Hypothalamus (tissue), 51 donors: Measurements from ENCODE around the gene CHMP1A.
"Not testable (repeated sequence)": the region's sequence is repeated elsewhere in the genome, so short reads cannot be mapped to it uniquely, and the experiment has no call there.

Source experiments
- DNase-seq, 51 donors: peaks; one replicate each; lab custom pipeline; 2025; lab: John Stamatoyannopoulos, UW

CHMP1A gene

DNA sequence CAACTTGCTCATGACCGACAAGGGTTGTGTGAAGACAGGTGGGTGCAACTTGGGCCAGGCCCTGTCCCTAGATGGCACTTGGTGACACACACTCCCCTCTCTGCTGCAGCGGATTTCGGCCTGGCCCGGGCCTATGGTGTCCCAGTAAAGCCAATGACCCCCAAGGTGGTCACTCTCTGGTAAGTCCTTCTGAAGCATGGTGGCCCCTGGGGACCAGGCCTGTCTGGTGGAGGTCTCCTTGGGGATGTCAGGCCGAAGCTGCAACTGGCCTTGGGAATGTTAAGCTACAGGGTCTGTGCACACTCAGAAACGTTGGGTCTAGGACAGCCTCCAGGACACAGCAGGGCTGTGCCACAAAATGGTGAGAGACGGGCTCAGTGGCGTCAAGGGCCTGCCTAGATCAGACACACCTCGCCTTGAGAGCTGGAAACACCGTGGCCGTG is 35.8 kb upstream of the CHMP1A start:
- DNase-seq = no peak

GRCh38 chr16:89691986-89692569 is 34.6 kb upstream of the CHMP1A start:
- DNase-seq = no peak

DNA sequence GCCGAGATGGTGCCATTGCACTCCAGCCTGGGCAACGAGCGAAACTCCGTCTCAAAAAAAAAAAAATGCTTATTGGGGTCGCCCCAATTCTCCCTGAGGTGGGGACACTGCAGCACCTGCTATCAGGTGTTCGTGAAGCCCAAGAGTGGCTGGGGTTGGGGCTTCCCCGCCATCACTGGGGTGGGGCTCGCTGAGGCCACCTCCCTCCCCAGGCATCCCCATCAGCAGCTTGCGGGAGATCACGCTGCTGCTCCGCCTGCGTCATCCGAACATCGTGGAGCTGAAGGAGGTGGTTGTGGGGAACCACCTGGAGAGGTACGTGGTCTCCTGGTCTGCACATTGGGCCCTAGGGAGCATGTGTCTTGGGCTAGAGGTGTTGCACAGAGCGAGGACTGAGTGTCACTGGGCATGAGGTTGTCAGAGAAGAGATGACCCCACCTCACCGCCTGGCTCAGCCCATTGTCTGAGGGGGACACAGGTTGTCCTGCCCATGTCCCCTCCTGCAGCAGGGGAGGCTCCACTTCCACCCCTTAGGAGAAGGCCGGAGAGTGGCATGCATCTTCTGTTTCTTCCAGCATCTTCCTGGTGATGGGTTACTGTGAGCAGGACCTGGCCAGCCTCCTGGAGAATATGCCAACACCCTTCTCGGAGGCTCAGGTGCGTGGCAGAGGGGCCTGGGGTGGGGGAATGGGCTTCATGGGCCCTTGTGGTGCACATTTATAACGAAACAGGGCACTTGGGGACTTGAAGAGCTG is 33.9 kb upstream of the CHMP1A start:
- DNase-seq = no peak

- DNase-seq = no peak
These were observed 32.9 kb upstream of the CHMP1A start for GRCh38 chr16:89690392-89690901.

DNA sequence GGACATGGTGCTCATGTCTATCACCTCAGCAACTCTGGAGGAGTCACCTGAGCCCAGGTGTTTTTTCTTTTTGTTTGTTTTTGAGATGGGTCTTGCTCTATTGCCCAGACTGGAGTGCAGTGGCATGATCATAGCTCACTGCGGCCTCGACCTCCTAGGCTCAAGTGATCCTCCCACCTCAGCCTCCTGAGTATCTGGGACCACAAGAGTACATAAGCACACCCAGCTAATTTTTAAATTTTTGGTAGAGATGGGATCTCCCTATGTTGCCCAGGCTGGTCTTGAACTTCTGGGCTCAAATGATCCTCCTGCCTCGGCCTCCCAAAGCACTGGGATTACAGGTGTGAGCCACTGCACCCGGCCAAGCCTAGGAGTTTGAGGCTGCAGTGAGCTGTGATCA is 32.1 kb upstream of the CHMP1A start:
- DNase-seq = not testable (repeated sequence)

GRCh38 chr16:89689142-89689541 is 31.6 kb upstream of the CHMP1A start:
- no peak for DNase-seq

DNA sequence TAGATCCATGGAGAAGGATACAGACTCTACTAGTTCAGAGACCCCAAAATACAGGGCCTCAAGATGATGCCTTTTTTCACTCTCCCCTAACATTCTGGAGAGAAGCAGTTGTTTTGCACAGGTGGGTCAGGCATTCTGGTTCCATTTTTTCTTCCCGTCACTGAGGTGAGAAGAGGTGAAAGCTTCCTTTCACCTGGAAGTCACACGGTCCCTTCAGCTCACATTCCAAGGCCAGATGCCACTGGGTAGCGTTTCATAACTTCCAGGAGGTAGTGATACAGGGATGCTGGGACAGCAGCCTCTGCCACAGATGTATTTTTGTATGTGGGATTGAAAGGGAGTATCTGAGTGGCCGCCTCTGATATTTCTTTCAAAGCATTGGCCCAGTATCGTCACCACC is 30.9 kb upstream of the CHMP1A start:
- DNase-seq = no peak

DNA sequence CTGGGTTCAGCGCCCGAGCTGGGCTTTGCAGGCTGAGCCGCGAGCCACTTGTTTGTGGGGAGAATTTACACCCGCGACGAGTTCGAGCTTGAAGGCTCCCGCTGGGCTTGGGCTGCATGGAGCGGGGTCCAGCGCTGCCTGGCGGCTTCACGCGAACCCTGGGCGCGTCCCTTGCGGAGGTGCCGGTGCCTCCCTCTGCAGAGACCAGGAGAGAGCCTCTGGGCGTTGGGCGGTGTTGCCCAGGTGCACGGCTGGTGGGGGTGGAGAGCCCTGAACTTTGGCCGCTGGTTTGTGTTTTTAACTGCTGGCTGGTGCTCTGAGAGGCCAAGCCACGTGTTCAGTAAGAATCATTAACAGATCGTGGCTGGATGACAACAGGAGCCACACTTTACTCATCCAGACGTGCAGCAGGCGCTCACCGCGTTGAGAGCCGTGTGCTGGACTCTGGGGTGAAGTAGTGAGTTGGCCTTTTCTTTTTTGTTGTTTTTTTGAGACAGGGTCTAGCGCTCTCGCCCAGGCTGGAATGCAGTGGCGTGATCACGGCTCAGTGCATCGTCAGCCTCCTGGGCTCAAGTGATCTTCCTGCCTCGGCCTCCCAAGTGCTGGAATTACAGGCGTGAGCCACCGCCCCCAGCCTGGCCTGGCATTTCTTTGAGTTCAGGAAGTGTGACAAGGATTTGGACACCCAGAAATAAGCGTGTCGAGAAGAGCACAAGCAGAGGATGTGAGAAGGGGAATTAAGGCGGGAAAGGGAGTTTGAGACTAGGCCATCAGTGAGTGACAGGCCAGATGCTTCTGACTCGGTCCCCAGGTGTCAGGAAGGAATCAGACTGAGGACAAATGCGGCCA is 29.8 kb upstream of the CHMP1A start:
- peak in 2 of 51 donors; percentile 34 to 65 for DNase-seq

DNA sequence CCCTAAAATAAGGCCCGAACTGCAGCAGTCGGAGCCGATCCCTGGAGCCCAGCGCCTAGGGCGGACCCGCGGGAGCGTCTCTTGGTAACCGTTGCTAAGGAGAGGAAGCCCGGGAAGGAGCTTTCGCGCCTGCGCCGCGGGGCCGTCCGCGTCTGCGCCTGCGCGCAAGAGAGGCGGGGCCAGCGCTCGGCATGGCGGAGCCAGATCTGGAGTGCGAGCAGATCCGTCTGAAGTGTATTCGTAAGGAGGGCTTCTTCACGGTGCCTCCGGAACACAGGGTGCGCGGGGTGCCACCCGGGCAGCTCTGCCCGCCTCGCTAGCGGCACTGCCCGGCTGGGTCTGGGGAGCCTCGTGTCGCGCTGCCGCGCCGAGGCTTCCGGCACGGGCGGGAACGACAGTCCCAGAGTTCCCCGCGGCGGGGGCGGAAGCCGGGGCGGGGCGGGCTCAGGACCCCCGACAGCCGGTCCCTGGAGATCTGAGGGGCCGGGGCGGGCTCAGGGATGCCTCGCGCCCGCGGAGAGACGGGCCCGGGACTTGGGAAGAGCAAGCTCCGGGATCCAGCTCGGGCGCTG is 29.1 kb upstream of the CHMP1A start, which contains the start of gene CDK10:
TSS of gene CDK10 (plus strand) at position 170 of the 572 bp plus-strand sequence. CDS start at position 192, 22 bp downstream.
- peak; percentile 35 to 94 (median 83) for DNase-seq

DNA sequence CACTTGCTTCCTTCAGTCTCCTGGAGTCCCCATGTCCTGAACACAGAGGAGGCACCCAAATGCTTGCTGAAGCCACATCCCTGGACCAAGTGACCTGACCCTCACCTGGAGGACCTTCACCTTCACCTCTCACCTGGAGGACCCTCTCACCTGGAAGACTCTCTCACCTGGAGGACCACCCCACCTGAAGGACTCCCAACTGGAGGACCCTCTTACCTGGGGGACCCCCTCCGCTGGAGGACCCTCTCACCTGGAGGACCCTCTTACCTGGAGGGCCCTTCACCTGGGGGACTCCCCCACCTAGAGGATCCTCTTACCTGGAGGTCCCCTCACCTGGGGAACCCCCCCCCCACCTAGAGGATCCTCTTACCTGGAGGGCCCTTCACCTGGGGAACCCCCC is 28.4 kb upstream of the CHMP1A start:
- DNase-seq = no peak

DNA sequence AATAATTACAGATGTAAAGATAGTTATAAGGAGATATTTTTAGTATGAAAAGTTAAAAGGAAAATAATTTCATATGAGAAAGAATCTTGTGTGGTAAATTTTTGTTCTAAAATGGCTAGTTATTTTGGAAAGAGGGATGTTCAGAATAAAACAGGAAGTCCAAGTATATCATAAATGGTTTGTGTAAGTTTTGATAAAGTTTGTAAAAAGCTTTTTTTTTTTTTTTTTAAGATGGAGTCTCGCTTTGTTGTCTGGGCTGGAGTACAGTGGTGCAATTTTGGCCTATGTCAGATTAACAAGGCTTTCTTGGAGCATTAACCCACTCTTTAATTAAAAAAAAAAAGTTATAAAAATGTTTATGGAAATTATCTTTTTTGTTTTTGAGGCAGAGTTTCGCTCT is 20.8 kb upstream of the CHMP1A start:
- DNase-seq = no peak

GRCh38 chr16:89672177-89672941 is 14.9 kb upstream of the CHMP1A start:
- no peak for DNase-seq

DNA sequence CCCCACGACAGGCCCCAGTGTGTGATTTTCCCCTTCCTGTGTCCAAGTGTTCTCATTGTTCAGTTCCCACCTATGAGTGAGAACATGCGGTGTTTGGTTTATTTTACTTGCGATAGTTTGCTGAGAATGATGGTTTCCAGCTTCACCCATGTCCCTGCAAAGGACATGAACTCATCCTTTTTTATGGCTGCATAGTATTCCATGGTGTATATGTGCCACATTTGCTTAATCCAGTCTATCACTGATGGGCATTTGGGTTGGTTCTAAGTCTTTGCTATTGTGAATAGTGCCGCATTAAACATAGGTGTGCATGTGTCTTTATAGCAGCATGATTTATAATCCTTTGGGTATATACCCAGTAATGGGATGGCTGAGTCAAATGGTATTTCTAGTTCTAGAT is 14.1 kb upstream of the CHMP1A start:
- DNase-seq = not testable (repeated sequence)

DNA sequence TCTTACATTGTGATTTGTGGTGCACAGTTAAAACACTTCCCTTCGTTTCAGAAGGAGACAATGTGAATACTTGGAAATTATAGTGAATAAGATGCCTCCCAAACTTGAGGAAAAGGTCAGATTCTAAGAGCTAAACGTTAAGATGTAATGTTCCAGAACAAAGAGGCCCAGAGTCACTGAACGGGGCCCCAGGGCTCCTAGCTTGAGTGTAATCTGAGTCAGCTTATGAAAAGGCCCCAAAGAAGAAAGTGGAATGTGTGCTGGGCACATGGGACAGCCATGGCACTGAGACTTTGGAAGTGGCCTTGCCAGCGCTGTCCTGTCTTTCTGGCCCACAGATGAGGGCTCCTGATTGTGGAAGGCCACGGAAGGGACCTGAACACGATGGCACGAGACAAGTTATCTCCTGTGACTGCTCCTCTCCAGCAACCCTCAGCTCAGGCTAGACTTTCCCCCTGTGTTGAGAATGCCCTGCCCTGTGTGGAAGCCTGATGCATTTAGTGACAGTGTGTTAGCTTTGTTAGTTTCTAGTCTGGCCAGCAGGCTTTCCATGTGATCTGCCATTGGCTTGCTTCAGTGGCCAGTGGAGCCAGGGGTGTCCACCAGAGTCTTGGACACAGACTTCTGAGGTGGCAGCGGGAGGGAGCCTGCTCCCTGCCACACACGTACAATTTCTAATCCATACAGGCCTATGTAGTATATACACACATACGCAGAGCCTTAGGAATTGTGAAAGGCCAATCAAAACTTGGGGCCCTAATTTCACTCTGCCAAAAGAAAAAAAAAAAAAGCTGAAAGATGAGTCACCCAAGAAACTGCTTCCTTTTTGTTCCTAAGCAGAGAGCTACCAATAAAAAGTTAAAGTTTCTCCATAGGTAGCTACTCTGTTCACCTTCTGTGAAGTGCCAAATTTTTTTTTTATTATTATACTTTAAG is 13.3 kb upstream of the CHMP1A start:
- DNase-seq = no peak

DNA sequence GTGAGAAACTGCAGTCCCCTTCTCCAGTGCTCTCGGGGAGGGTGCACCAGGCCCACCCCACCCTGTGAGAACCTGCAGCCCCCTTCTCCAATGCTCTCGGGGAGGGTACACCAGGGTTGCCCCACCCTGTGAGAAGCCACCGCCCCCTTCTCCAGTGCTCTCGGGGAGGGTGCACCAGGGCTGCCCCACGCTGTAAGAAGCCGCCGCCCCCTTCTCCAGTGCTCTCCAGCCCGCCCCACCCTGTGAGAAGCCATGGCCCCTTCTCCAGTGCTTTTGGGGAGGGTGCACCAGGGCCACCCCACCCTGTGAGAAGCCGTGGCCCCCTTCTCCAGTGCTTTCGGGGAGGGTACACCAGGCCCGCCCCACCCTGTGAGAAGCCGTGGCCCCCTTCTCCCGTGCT is 12.2 kb upstream of the CHMP1A start:
- no peak for DNase-seq

DNA sequence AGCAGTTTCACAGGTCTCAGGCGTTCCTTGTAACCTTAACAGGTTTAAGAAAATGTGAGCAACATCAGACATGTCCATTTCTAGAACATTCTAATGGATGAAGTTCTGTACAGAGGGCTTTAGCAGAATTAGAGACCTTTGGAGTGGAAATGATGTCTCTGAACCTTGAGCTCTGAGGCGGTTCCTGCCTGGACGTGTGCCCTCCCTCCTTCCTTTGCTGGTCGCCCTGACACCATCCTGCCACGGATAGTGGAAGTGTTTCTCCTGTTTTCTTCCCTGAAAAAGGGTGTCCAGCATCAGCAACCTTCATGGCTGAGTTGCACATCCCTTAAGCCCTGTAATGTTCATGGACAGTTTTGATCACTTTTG is 11.3 kb upstream of the CHMP1A start:
- DNase-seq = no peak

DNA sequence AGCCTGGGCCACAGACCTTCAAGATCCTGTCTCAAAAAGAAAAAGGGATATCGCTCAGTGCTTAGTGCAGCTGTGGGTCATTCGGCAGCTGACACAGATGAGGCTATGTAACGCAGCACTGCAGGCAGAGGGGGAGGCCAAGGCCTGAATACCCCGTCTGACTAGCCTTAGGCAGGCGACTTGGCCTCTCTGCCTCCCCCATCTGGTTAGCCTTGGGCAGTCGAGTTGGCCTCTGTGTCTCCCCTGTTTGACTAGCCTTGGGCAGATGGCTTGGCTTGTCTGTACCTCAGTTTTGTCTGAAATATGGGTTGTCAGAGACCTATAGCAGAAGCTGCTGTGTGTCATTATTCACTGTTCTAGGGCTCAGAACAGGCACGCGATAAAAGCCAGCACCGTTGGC is 10.1 kb upstream of the CHMP1A start:
- DNase-seq = no peak

DNA sequence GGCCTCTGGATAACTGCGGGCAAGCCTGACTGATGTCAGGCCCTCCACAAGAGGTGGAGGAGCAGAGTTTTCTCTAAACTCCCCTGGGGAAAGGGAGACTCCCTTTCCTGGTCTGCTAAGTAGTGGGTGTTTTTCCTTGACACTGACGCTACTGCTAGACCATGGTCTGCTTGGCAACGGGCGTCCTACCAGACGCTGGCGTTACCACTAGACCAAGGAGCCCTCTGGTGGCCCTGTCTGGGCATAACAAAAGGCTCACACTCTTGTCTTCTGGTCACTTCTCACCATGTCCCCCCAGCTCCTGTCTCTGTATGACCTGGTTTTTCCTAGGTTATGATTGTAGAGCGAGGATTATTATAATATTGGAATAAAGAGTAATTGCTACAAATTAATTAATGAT is 9.5 kb upstream of the CHMP1A start:
- peak in 16 of 51 donors; percentile 6 to 60 (median 12) for DNase-seq

DNA sequence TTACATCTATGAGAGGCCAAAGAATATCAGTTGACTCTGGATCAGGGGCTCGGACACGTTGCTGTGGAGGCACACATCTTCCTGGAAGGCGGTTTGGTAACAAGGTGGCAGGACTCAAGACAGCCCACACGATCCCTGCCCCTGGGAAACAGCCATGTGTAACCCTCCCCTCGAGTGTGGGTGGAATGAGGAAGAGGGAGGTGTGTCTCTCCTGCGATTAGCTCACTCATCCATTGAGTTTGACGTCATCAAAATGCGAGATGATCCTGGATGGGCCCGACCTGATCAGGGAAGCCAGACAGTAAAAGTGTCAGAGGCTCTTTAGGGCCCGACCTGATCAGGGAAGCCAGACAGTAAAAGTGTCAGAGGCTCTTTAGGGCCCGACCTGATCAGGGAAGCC is 6.7 kb upstream of the CHMP1A start:
- DNase-seq = not testable (repeated sequence)
